Liver (tissue), 9 donors: ENCODE data around the gene OR10C1. TPM values are rescaled to one million over a fixed set of nuclear protein-coding genes. Genes with fewer than 3 reads are reported as not detected.
A peak's percentile ranks its signal among the peaks of the same experiment; 100 is the strongest.

Experiments used
- DNase-seq: peaks from one replicate; pipeline ENCODE4 v3.0.0-alpha.2; 2017; ENCODE audit warnings: low spot score
- H3K27ac ChIP-seq, 2 donors: one replicate each; pipeline ENCODE4 v1.7.0; 2013; ENCODE audit warnings: inconsistent platforms in 2 of 2, low read length in 2 of 2, control low read depth in 1 of 2, low read depth in 1 of 2, mild to moderate bottlenecking in 1 of 2
- H3K27me3 ChIP-seq, 4 donors: one replicate each; pipeline versions ENCODE4 v1.6.1 to v1.7.0; 2013; ENCODE audit warnings: low read length in 3 of 4, inconsistent platforms in 1 of 4, mild to moderate bottlenecking in 1 of 4, moderate library complexity in 1 of 4; ENCODE audit not compliant: control insufficient read depth in 4 of 4, insufficient read depth in 4 of 4
- H3K36me3 ChIP-seq, 4 donors: one replicate each; pipeline versions ENCODE4 v1.6.1 to v1.7.0; 2013; ENCODE audit warnings: low read length in 3 of 4, mild to moderate bottlenecking in 3 of 4, low read depth in 1 of 4, moderate library complexity in 1 of 4; ENCODE audit not compliant: control insufficient read depth in 4 of 4, insufficient read depth in 3 of 4
- H3K4me1 ChIP-seq, 4 donors: one replicate each; pipeline versions ENCODE4 v1.6.1 to v1.7.0; 2013; ENCODE audit warnings: low read length in 3 of 4, mild to moderate bottlenecking in 3 of 4, moderate library complexity in 1 of 4; ENCODE audit not compliant: control insufficient read depth in 4 of 4, insufficient read depth in 4 of 4
- H3K4me3 ChIP-seq, 3 donors: one replicate each; pipeline versions ENCODE4 v1.6.1 to v1.7.0; 2013; ENCODE audit warnings: low read length in 3 of 3, control low read depth in 1 of 3, low read depth in 1 of 3, mild to moderate bottlenecking in 1 of 3
- H3K9ac ChIP-seq, 2 donors: one replicate each; pipeline ENCODE4 v1.7.0; 2013; ENCODE audit warnings: low read length in 2 of 2, mild to moderate bottlenecking in 2 of 2, moderate library complexity in 2 of 2, control low read depth in 1 of 2, low read depth in 1 of 2
- H3K9me3 ChIP-seq, 4 donors: one replicate each; pipeline versions ENCODE4 v1.6.1 to v1.7.0; 2013; ENCODE audit warnings: low read length in 3 of 4; ENCODE audit not compliant: control insufficient read depth in 4 of 4
- ATF3 ChIP-seq: IDR thresholded peaks from 2 replicates; pipeline ENCODE4 v1.6.1; 2016; ENCODE audit warnings: antibody characterized with exemption
- CTCF ChIP-seq: fragments of 150-350 bp; IDR thresholded peaks from 2 replicates; pipeline ENCODE4 v1.5.1; 2017; ENCODE audit warnings: improper control_type of control experiment, low read depth, low read length; ENCODE audit not compliant: missing input control
- FOXA1 ChIP-seq: IDR thresholded peaks from 2 replicates; pipeline ENCODE4 v1.6.1; 2016; ENCODE audit warnings: antibody characterized with exemption
- FOXA2 ChIP-seq: IDR thresholded peaks from 2 replicates; pipeline ENCODE4 v1.6.1; 2016; ENCODE audit warnings: antibody characterized with exemption
- GABPA ChIP-seq, 2 donors: IDR thresholded peaks in 1 of 2; conservative IDR thresholded peaks in 1 of 2; 2 replicates each; pipeline ENCODE4 v1.6.1; 2016; ENCODE audit warnings: antibody characterized with exemption in 2 of 2, mild to moderate bottlenecking in 1 of 2, moderate library complexity in 1 of 2
- HNF4A ChIP-seq, 2 donors: conservative IDR thresholded peaks; 2 replicates each; pipeline ENCODE4 v1.6.1; 2016; ENCODE audit warnings: antibody characterized with exemption in 2 of 2, mild to moderate bottlenecking in 2 of 2
- HNF4G ChIP-seq: IDR thresholded peaks from 2 replicates; pipeline ENCODE4 v1.6.1; 2016; ENCODE audit warnings: antibody characterized with exemption
- JUND ChIP-seq, 2 donors: IDR thresholded peaks; 2 replicates each; pipeline ENCODE4 v1.6.1; 2016; ENCODE audit warnings: antibody characterized with exemption in 2 of 2
- MAX ChIP-seq: IDR thresholded peaks from 2 replicates; pipeline ENCODE4 v1.6.1; 2016; ENCODE audit warnings: antibody characterized with exemption
- NR2F2 ChIP-seq: IDR thresholded peaks from 2 replicates; pipeline ENCODE4 v1.6.1; 2016; ENCODE audit warnings: antibody characterized with exemption
- RAD21 ChIP-seq, 2 donors: IDR thresholded peaks; 2 replicates each; pipeline ENCODE4 v1.6.1; 2016; ENCODE audit warnings: antibody characterized with exemption in 2 of 2, mild to moderate bottlenecking in 2 of 2
- REST ChIP-seq: IDR thresholded peaks from 2 replicates; pipeline ENCODE4 v1.6.1; 2016; ENCODE audit warnings: antibody characterized with exemption, mild to moderate bottlenecking
- RXRA ChIP-seq, 2 donors: IDR thresholded peaks; 2 replicates each; pipeline ENCODE4 v1.6.1; 2017 to 2018; ENCODE audit warnings: antibody characterized with exemption in 2 of 2, mild to moderate bottlenecking in 1 of 2
- SP1 ChIP-seq: IDR thresholded peaks from 2 replicates; pipeline ENCODE4 v1.6.1; 2018; ENCODE audit warnings: antibody characterized with exemption, mild to moderate bottlenecking
- TAF1 ChIP-seq: conservative IDR thresholded peaks from 2 replicates; pipeline ENCODE4 v1.6.1; 2016; ENCODE audit warnings: antibody characterized with exemption, mild to moderate bottlenecking
- YY1 ChIP-seq: IDR thresholded peaks from 2 replicates; pipeline ENCODE4 v1.6.1; 2016; ENCODE audit warnings: antibody characterized with exemption, mild to moderate bottlenecking
- ZBTB33 ChIP-seq: IDR thresholded peaks from 2 replicates; pipeline ENCODE4 v1.6.1; 2016; ENCODE audit warnings: antibody characterized with exemption
- WGBS: extraction: QIAGEN DNeasy Blood & Tissue Kit; methylation state at CpG from one replicate; pipeline ENCODE4 v1.1.7; 2013; 5-methylcytosine and 5-hydroxymethylcytosine counted together
- polyA plus RNA-seq, 2 donors: library from polyadenylated mRNA; stranded (reverse) in 1 of 2; unstranded in 1 of 2; fragments of 200-250 nt in 1 of 2; fragments of >200 nt in 1 of 2; fragmentation: Nextera tagmentation in 1 of 2; extraction: Ambion mirVana in 1 of 2; gene quantifications; one replicate each; pipeline versions ENCODE4 v1.2.1 to v1.2.3, GENCODE V29; 2013 to 2015
- total RNA-seq, 2 donors: library from RNA; depleted of rRNA; stranded (reverse); fragments of >200 nt; gene quantifications; one replicate each; pipeline ENCODE4 v1.2.3, GENCODE V29; 2014
- donor health status: healthy.
- donor health status: healthy.
- donor health status: healthy.
- donor health status: healthy.
- donor health status: healthy.

The OR10C1 gene
- total and polyA plus RNA-seq, 4 donors = not detected

- TF ChIP-seq ZBTB33 (peak; percentile 48), RAD21 (IDR thresholded peaks at IDR 0.05) (peak; percentile 18 to 24), FOXA1 (no peak)
These were observed 44.6 kb downstream of the OR10C1 start (continued) for GRCh38 chr6:29483735-29484134.

- H3K27ac ChIP-seq = no peak overlapping the region
- H3K36me3 ChIP-seq = no peaks in the 10 kb centered on the region
- peaks cover 0 to 9% (median 2%) of the 10 kb centered on the region in 4 donors for H3K4me1 ChIP-seq
- 69% methylated on average over 4 of the region's 4 CpGs for WGBS
- no peak overlapping the region for H3K4me3 ChIP-seq
- no peak overlapping the region for H3K9ac ChIP-seq
- H3K9me3 ChIP-seq = no peaks in the 10 kb centered on the region
- TF ChIP-seq YY1 = no peak
- no peak for TF ChIP-seq ATF3
- no peak for TF ChIP-seq HNF4A (conservative IDR thresholded peaks at IDR 0.05)
- no peak for TF ChIP-seq SP1
- TF ChIP-seq GABPA (IDR thresholded peaks at IDR 0.05 in 1 of 2, conservative IDR thresholded peaks at IDR 0.05 in 1 of 2) = no peak
- no peak for TF ChIP-seq FOXA2
- no peak for TF ChIP-seq FOXA1
- DNase-seq = peak; percentile 6
- H3K27me3 ChIP-seq = no peaks in the 10 kb centered on the region
These were observed 47.5 kb downstream of the OR10C1 start for GRCh38 chr6:29486577-29486976.

GRCh38 chr6:29487131-29487530 lies 48.0 kb downstream of the OR10C1 start:
- WGBS = 89% methylated on average over 5 of the region's 5 CpGs
- Histone ChIP-seq H3K4me3 (no peak overlapping the region), H3K27ac (no peak overlapping the region), H3K36me3 (no peaks in the 10 kb centered on the region), H3K27me3 (no peaks in the 10 kb centered on the region), H3K4me1 (peaks cover 0 to 9% (median 2%) of the 10 kb centered on the region in 4 donors), H3K9ac (no peak overlapping the region), H3K9me3 (no peaks in the 10 kb centered on the region)
- no peak for DNase-seq
- no peak for TF ChIP-seq RXRA (IDR thresholded peaks at IDR 0.05)

- Histone ChIP-seq H3K27me3 (no peaks in the 10 kb centered on the region), H3K4me1 (peaks cover 0 to 9% (median 2%) of the 10 kb centered on the region in 4 donors), H3K4me3 (no peak within 1 kb of the TSS), H3K27ac (no peak within 1 kb of the TSS), H3K36me3 (no peaks in the 10 kb centered on the region), H3K9me3 (no peaks in the 10 kb centered on the region), H3K9ac (no peak within 1 kb of the TSS)
- no peak for DNase-seq
- 95% methylated on average over 2 of the region's 2 CpGs for WGBS
- no peak for TF ChIP-seq TAF1
- TF ChIP-seq FOXA1 = no peak
- TF ChIP-seq MAX = no peak
- TF ChIP-seq HNF4G = no peak
- TF ChIP-seq ZBTB33 = no peak
- no peak for TF ChIP-seq HNF4A (conservative IDR thresholded peaks at IDR 0.05)
- no peak for TF ChIP-seq RAD21 (IDR thresholded peaks at IDR 0.05)
- no peak for TF ChIP-seq JUND (IDR thresholded peaks at IDR 0.05)
- TF ChIP-seq CTCF = no peak
- TF ChIP-seq YY1 = no peak
- no peak for TF ChIP-seq NR2F2
- no peak for TF ChIP-seq REST
- no peak for TF ChIP-seq ATF3
These were observed 48.6 kb downstream of the OR10C1 start, which contains the start of gene MAS1L for GRCh38 chr6:29487660-29488059. Gene MAS1L, minus strand, starts transcription at chr6:29487956. Its CDS starts 54 bp downstream, at chr6:29487902.
